Erythroblast (primary cell): ENCODE data around the gene AKT2.

ENCODE experiments used
- GATA1 ChIP-seq: IDR thresholded peaks from 2 replicates; pipeline ENCODE4 v1.6.1; 2011; ENCODE audit warnings: low read depth, mild to moderate bottlenecking, control low read depth, low read length, moderate library complexity
- POLR2A ChIP-seq: IDR thresholded peaks from 2 replicates; pipeline ENCODE4 v1.6.1; 2011; ENCODE audit warnings: mild to moderate bottlenecking, low read length

GRCh38 chr19:40217934-40218890, 66.9 kb downstream of the AKT2 start, which contains the start of gene TTC9B:
- TF ChIP-seq POLR2A (no peak), GATA1 (no peak)
